ENCODE results near the gene HMX2.

HMX2 gene

DNA sequence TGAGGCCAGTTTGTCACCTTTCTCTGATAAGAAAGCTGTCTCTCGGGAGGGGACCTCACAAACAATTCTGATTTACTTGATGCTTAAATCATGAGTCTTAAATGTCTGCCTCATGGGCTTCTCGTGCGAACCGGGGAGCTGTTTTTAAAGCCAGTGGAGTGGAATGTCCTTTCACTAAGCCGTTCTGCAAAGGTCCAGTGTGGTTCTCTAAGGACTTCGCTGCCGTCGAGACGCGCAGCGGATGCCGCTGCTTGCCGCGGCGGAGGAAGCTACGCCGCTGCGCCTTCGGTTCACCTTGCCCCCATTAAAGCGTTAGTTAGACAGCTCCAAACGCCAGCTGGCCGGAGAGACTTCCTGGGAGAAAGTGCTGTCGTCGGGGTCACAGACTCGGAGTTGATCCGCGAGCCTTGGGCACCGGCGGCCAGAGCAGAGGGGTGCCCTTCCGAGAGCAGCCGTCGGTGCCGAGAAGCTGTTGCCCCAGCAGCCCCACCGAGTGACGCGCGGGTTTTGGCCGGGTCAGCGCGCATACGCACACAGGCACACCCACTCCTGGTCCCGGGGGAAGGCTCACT, 13.5 kb upstream of the HMX2 start:
- no peak for DNase-seq (ENCODE audit: low read depth)
- no peak for TF ChIP-seq CTCF (IDR thresholded peaks at IDR 0.05; ENCODE audit: insufficient read depth, low read depth, low read length, missing control alignments)

DNA sequence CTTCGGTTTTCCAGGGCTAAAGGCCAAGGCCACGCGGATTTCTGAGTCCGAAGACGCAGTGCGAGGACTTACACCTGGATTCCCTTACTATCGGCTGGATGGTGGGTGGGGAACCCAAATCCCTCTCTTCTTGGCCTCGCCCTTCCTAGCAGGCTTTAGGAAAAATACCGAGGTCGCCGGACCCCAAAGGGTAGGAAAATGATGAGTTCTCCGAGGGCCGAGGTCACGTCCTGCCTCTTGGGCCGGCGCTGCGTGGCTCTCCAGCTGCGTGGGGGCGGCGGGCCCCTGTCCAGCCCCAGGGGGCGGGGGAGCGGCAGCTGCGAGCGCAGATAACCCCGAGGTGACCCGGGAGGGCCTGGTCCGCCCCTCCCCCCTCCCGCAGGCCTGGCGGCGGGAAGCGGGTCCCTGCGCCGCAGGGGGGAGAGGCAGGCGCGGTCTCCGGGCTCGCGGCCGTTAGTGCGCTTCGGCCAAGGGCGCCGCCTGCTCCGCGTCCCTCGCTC, 13.0 kb upstream of the HMX2 start:
- no peak for TF ChIP-seq CTCF (IDR thresholded peaks at IDR 0.05; ENCODE audit: insufficient read depth, low read depth, low read length, missing control alignments)
- H3K4me3 ChIP-seq (ENCODE audit: low read length): no peak overlapping the region
- DNase-seq (ENCODE audit: low read depth): no peak

More for the DNA sequence above, 13.5 kb upstream of the HMX2 start:
- no peak overlapping the region for H3K4me3 ChIP-seq (ENCODE audit: low read length)

- no peak within 1 kb of the TSS for H3K4me3 ChIP-seq (ENCODE audit: low read length)
- TF ChIP-seq CTCF (IDR thresholded peaks at IDR 0.05; ENCODE audit: insufficient read depth, low read depth, low read length, missing control alignments): no peak
- no peak for DNase-seq (ENCODE audit: low read depth)
Observed at GRCh38 chr10:123135415-123136141, 12.4 kb upstream of the HMX2 start, which contains the start of gene HMX3. HMX3 (plus strand) TSS chr10:123135970; CDS start chr10:123136051, 81 bp downstream.

- H3K4me3 ChIP-seq (ENCODE audit: low read length): no peak overlapping the region
- TF ChIP-seq CTCF (IDR thresholded peaks at IDR 0.05; ENCODE audit: insufficient read depth, low read depth, low read length, missing control alignments): no peak
- no peak for DNase-seq (ENCODE audit: low read depth)
Observed at GRCh38 chr10:123136221-123136805, 11.6 kb upstream of the HMX2 start.

DNA sequence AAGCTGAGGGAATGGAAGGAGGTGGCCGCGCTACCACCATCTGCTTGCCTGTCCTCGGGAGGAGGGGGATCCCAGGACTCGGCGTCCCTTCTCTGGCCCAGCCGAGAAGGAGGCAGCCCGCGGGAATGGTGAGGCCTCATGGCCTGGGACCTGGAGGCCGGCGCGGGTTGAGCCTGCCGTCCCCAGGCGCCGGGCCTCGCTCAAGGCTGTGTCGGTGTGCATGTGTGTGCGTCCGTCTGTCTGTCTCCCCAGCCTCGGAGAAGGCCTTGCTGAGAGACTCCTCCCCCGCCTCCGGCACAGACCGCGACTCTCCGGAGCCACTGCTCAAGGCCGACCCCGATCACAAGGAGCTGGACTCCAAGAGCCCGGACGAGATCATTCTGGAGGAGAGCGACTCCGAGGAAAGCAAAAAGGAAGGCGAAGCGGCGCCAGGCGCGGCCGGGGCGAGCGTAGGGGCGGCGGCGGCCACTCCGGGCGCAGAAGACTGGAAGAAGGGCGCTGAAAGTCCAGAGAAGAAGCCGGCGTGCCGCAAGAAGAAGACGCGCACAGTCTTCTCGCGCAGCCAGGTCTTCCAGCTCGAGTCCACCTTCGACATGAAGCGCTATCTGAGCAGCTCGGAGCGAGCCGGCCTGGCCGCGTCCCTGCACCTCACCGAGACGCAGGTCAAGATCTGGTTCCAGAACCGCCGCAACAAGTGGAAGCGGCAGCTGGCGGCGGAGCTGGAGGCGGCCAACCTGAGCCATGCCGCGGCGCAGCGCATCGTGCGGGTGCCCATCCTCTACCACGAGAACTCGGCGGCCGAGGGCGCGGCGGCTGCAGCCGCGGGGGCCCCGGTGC, 10.9 kb upstream of the HMX2 start:
- H3K4me3 ChIP-seq (ENCODE audit: low read length): no peak overlapping the region
- no peak for DNase-seq (ENCODE audit: low read depth)
- TF ChIP-seq CTCF (IDR thresholded peaks at IDR 0.05; ENCODE audit: insufficient read depth, low read depth, low read length, missing control alignments): no peak

DNA sequence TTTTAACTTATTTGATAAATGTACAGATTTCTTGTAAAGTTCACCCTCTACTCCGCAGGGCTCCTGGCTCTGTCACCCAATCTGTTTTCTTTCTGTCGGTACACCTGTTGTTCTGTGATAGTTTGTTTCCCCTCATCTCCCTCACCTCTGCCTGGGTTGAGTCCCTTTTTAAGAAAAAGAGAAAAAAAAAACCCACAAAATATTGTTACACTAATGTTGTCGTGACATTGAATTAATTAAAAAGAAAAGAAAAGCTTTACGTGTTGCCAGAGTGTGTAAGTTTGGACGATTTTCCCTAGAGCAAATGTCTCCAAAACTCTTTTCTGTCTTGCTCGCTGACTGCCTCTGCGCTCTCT, 8.8 kb upstream of the HMX2 start:
- DNase-seq (ENCODE audit: low read depth): no peak
- no peak for TF ChIP-seq CTCF (IDR thresholded peaks at IDR 0.05; ENCODE audit: insufficient read depth, low read depth, low read length, missing control alignments)
- no peak overlapping the region for H3K4me3 ChIP-seq (ENCODE audit: low read length)

All from epithelial cell of esophagus (primary cell).